GM23248 (cell line): ENCODE results near the gene RBMS1. TPM values are rescaled to one million over a fixed set of nuclear protein-coding genes. Genes with fewer than 3 reads are reported as not detected.

ENCODE experiments used
- DNase-seq: peaks from one replicate; pipeline ENCODE4 v3.0.0-alpha.2; 2015
- H2AFZ ChIP-seq: fragments of 200-600 bp; sonication (generic); 2 replicates; pipeline ENCODE4 v1.6.1; 2016; ENCODE audit warnings: antibody characterized with exemption
- H3F3A ChIP-seq: fragments of 200-600 bp; sonication (generic); 2 replicates; pipeline ENCODE4 v1.6.1; 2016; ENCODE audit warnings: mild to moderate bottlenecking, antibody characterized with exemption, mixed run types; ENCODE audit not compliant: insufficient read depth
- H3K27ac ChIP-seq: fragments of 200-600 bp; sonication (generic); 2 replicates; pipeline ENCODE4 v1.5.1; 2016; ENCODE audit warnings: mild to moderate bottlenecking
- H3K27me3 ChIP-seq: fragments of 200-600 bp; sonication (generic); replicated peaks from 2 replicates; pipeline ENCODE4 v1.6.1; 2016; ENCODE audit warnings: mild to moderate bottlenecking; ENCODE audit not compliant: insufficient read depth
- H3K36me3 ChIP-seq: fragments of 200-600 bp; sonication (generic); 2 replicates; pipeline ENCODE4 v1.6.1; 2016; ENCODE audit warnings: low read depth, mild to moderate bottlenecking
- H3K4me1 ChIP-seq: fragments of 200-600 bp; sonication (generic); 2 replicates; pipeline ENCODE4 v1.6.1; 2016; ENCODE audit warnings: mild to moderate bottlenecking; ENCODE audit not compliant: insufficient read depth
- H3K4me2 ChIP-seq: fragments of 200-600 bp; sonication (generic); one replicate; pipeline ENCODE4 v1.6.1; 2016; ENCODE audit warnings: mild to moderate bottlenecking; ENCODE audit not compliant: unreplicated experiment
- H3K4me3 ChIP-seq: fragments of 200-600 bp; sonication (generic); 2 replicates; pipeline ENCODE4 v1.5.1; 2016; ENCODE audit warnings: mild to moderate bottlenecking
- H3K79me2 ChIP-seq: fragments of 200-600 bp; sonication (generic); 2 replicates; pipeline ENCODE4 v1.6.1; 2016; ENCODE audit warnings: mild to moderate bottlenecking; ENCODE audit not compliant: insufficient read depth
- H3K9ac ChIP-seq: fragments of 200-600 bp; sonication (generic); 2 replicates; pipeline ENCODE4 v1.6.1; 2016; ENCODE audit warnings: mild to moderate bottlenecking
- H3K9me2 ChIP-seq: fragments of 200-600 bp; sonication (generic); 2 replicates; pipeline ENCODE4 v1.6.1; 2016; ENCODE audit warnings: mixed run types, mild to moderate bottlenecking, moderate library complexity; ENCODE audit not compliant: insufficient read depth
- H3K9me3 ChIP-seq: fragments of 200-600 bp; sonication (generic); one replicate; pipeline ENCODE4 v1.6.1; 2017; ENCODE audit warnings: low read depth
- H4K20me1 ChIP-seq: fragments of 200-600 bp; sonication (generic); 2 replicates; pipeline ENCODE4 v1.6.0; 2016; ENCODE audit not compliant: insufficient read depth
- EZH2 ChIP-seq: fragments of 200-600 bp; sonication (generic); IDR thresholded peaks from 2 replicates; pipeline ENCODE4 v1.6.1; 2018; ENCODE audit warnings: antibody characterized with exemption, mild to moderate bottlenecking; ENCODE audit not compliant: insufficient read depth, poor library complexity, severe bottlenecking
- EZH2phosphoT487 ChIP-seq: fragments of 200-600 bp; sonication (generic); IDR thresholded peaks from 2 replicates; pipeline ENCODE4 v1.6.1; 2018; ENCODE audit warnings: antibody characterized with exemption, moderate library complexity, mild to moderate bottlenecking, low read depth; ENCODE audit not compliant: insufficient read depth
- WGBS, 2 experiments: methylation state at CpG; one replicate each; pipeline ENCODE4 v1.1.6; 2015 to 2017; ENCODE audit warnings: low lambda C conversion rate in 2 of 2, low coverage in 1 of 2; ENCODE audit errors: missing lambda C conversion rate in 2 of 2; 5-methylcytosine and 5-hydroxymethylcytosine counted together
- in situ Hi-C: fragments of 300-500 bp; cut with MboI; formaldehyde crosslinking; loops from 2 replicates; pipeline ENCODE4 v1.15.0; 2020
- polyA plus RNA-seq: library from polyadenylated mRNA; unstranded; fragments of >200 nt; fragmentation: Nextera tagmentation; extraction: Ambion mirVana; gene quantifications from 2 replicates; pipeline ENCODE4 v1.2.1, GENCODE V29; 2016
- total RNA-seq: library from RNA; depleted of rRNA; stranded (reverse); fragments of >200 nt; shearing (Covaris generic); gene quantifications from 2 replicates; pipeline ENCODE4 v1.2.3, GENCODE V29; 2014

Gene RBMS1
- total and polyA plus RNA-seq, 2 experiments from 2014 or later = 72.3 to 91.7 TPM

GRCh38 chr2:160420711-160421110 is 72.9 kb downstream of the RBMS1 start:
- Histone ChIP-seq H3K4me2 (no peak overlapping the region), H4K20me1 (no peaks in the 10 kb centered on the region), H3K79me2 (peaks cover 75% of the 10 kb centered on the region), H3K27me3 (no peaks in the 10 kb centered on the region), H3K27ac (peak overlapping the region; percentile 91), H3K9me3 (no peaks in the 10 kb centered on the region), H3K4me1 (peaks cover 77% of the 10 kb centered on the region), H3K36me3 (no peaks in the 10 kb centered on the region), H3K9ac (peak overlapping the region; percentile 62), H3K9me2 (no peaks in the 10 kb centered on the region), H3K4me3 (no peak overlapping the region), H2AFZ (no peak overlapping the region), H3F3A (peaks cover 74% of the 10 kb centered on the region)
- no peak for DNase-seq
- no peak for TF ChIP-seq EZH2phosphoT487
- WGBS, 2 experiments = 86 to 87% methylated on average over 4 of the region's 4 CpGs
- in situ Hi-C loops = no loop called here

- Histone ChIP-seq H3K27me3 (no peaks in the 10 kb centered on the region), H3K36me3 (no peaks in the 10 kb centered on the region), H3F3A (peaks cover 74% of the 10 kb centered on the region), H3K9me3 (no peaks in the 10 kb centered on the region), H3K9me2 (no peaks in the 10 kb centered on the region), H3K27ac (peak overlapping the region; percentile 91), H4K20me1 (no peaks in the 10 kb centered on the region), H3K9ac (peak overlapping the region; percentile 62), H2AFZ (no peak overlapping the region), H3K4me2 (peak overlapping the region; percentile 70), H3K4me3 (peak overlapping the region; percentile 19), H3K4me1 (peaks cover 77% of the 10 kb centered on the region), H3K79me2 (peaks cover 75% of the 10 kb centered on the region)
- TF ChIP-seq EZH2phosphoT487 (no peak), EZH2 (no peak)
- in situ Hi-C loops = no loop called here
- 0 to 1% methylated on average over 3 of the region's 3 CpGs for WGBS, 2 experiments
- DNase-seq = peak; percentile 90
Measured at GRCh38 chr2:160419776-160420505, 73.7 kb downstream of the RBMS1 start.

- DNase-seq = peak; percentile 42
- Histone ChIP-seq H3K4me3 (peak overlapping the region; percentile 42), H3K9me3 (no peaks in the 10 kb centered on the region), H3K79me2 (peaks cover 75% of the 10 kb centered on the region), H3K27me3 (no peaks in the 10 kb centered on the region), H3K4me2 (peak overlapping the region; percentile 70), H2AFZ (no peak overlapping the region), H3K27ac (peak overlapping the region; percentile 91), H3K9ac (peak overlapping the region; percentile 62), H3K36me3 (no peaks in the 10 kb centered on the region), H3K4me1 (peaks cover 73% of the 10 kb centered on the region), H4K20me1 (no peaks in the 10 kb centered on the region), H3F3A (peaks cover 74% of the 10 kb centered on the region), H3K9me2 (no peaks in the 10 kb centered on the region)
- in situ Hi-C loops = no loop called here
- TF ChIP-seq EZH2 (no peak), EZH2phosphoT487 (no peak)
- 3 to 4% methylated on average over 1 of the region's 1 CpG for WGBS, 2 experiments
Measured at GRCh38 chr2:160418853-160419252, 74.8 kb downstream of the RBMS1 start.

- Histone ChIP-seq H3K9me2 (no peaks in the 10 kb centered on the region), H3K27ac (peak overlapping the region; percentile 91), H3K79me2 (peaks cover 75% of the 10 kb centered on the region), H3K4me2 (peak overlapping the region; percentile 70), H4K20me1 (no peaks in the 10 kb centered on the region), H2AFZ (no peak overlapping the region), H3K36me3 (no peaks in the 10 kb centered on the region), H3F3A (peaks cover 74% of the 10 kb centered on the region), H3K27me3 (no peaks in the 10 kb centered on the region), H3K9ac (peak overlapping the region; percentile 62), H3K4me1 (peaks cover 73% of the 10 kb centered on the region), H3K4me3 (peak overlapping the region; percentile 42), H3K9me3 (no peaks in the 10 kb centered on the region)
- 0% methylated on average over 1 of the region's 1 CpG for WGBS, 2 experiments
- TF ChIP-seq EZH2 = no peak
- DNase-seq = peak; percentile 56
- in situ Hi-C loops = no loop called here
Measured at GRCh38 chr2:160418398-160418765, 75.2 kb downstream of the RBMS1 start.
